SK-N-SH treated with all-trans-retinoic acid at 6 μM for 48 hours (cell line): ENCODE results near the gene RERE.

Experiments
- ATAC-seq: fragments of 200-7000 bp; cut with Tn5 transposase; 3 replicates; pipeline ENCODE4 v1.9.1; 2020; ENCODE audit warnings: mild to moderate bottlenecking, moderate library complexity
- ARNTL ChIP-seq: fragments of 450-650 bp; formaldehyde crosslinking; IDR thresholded peaks from 2 replicates; pipeline ENCODE4 v1.5.0; 2020; ENCODE audit warnings: low read depth, mild to moderate bottlenecking, moderate library complexity, borderline replicate concordance
- BACH2 ChIP-seq: fragments of 250-450 bp; sonication (Bioruptor Pico); IDR thresholded peaks from 2 replicates; pipeline ENCODE4 v1.9.0; 2021; ENCODE audit warnings: mild to moderate bottlenecking, borderline replicate concordance
- CREB5 ChIP-seq: fragments of 250-450 bp; sonication (Bioruptor Pico); IDR thresholded peaks from 2 replicates; pipeline ENCODE4 v1.5.1; 2020; ENCODE audit warnings: low read depth, mild to moderate bottlenecking, moderate library complexity
- CSDC2 ChIP-seq: fragments of 250-450 bp; sonication (Bioruptor Pico); IDR thresholded peaks from 2 replicates; pipeline ENCODE4 v1.5.0; 2020; ENCODE audit warnings: mild to moderate bottlenecking, moderate library complexity
- CSRNP3 ChIP-seq: fragments of 250-450 bp; sonication (Bioruptor Pico); IDR thresholded peaks from 2 replicates; pipeline ENCODE4 v1.5.1; 2021; ENCODE audit warnings: mild to moderate bottlenecking, moderate library complexity
- ESRRG ChIP-seq: fragments of 250-450 bp; sonication (Bioruptor Pico); IDR thresholded peaks from 2 replicates; pipeline ENCODE4 v1.6.1; 2021; ENCODE audit warnings: mild to moderate bottlenecking
- GLIS3 ChIP-seq: fragments of 250-450 bp; sonication (Bioruptor Pico); IDR thresholded peaks from 2 replicates; pipeline ENCODE4 v1.5.0; 2020; ENCODE audit warnings: mild to moderate bottlenecking, moderate library complexity
- ISL1 ChIP-seq: fragments of 250-450 bp; sonication (Bioruptor Pico); IDR thresholded peaks from 2 replicates; pipeline ENCODE4 v2.1.2; 2022; ENCODE audit warnings: mild to moderate bottlenecking, moderate library complexity
- OSR1 ChIP-seq: fragments of 250-450 bp; sonication (Bioruptor Pico); IDR thresholded peaks from 2 replicates; pipeline ENCODE4 v1.8.0; 2022; ENCODE audit warnings: moderate library complexity, mild to moderate bottlenecking, inconsistent platforms
- PATZ1 ChIP-seq: fragments of 250-450 bp; sonication (Bioruptor Pico); IDR thresholded peaks from 2 replicates; pipeline ENCODE4 v1.8.0; 2020; ENCODE audit warnings: mild to moderate bottlenecking, moderate library complexity, borderline replicate concordance
- POU6F1 ChIP-seq: fragments of 250-450 bp; sonication (Bioruptor Pico); IDR thresholded peaks from 2 replicates; pipeline ENCODE4 v1.8.0; 2021; ENCODE audit warnings: low read depth, mild to moderate bottlenecking, moderate library complexity, borderline replicate concordance
- PPARA ChIP-seq: fragments of 250-450 bp; sonication (Bioruptor Pico); IDR thresholded peaks from 2 replicates; pipeline ENCODE4 v1.5.0; 2020; ENCODE audit warnings: mild to moderate bottlenecking, borderline replicate concordance
- RARB ChIP-seq: fragments of 250-450 bp; sonication (Bioruptor Pico); IDR thresholded peaks from 2 replicates; pipeline ENCODE4 v1.8.0; 2021; ENCODE audit warnings: mild to moderate bottlenecking, moderate library complexity
- SNAI2 ChIP-seq: fragments of 250-450 bp; sonication (Bioruptor Pico); IDR thresholded peaks from 2 replicates; pipeline ENCODE4 v1.5.0; 2020; ENCODE audit warnings: mild to moderate bottlenecking, moderate library complexity
- TCF4 ChIP-seq: fragments of 250-450 bp; sonication (Bioruptor Pico); IDR thresholded peaks from 2 replicates; pipeline ENCODE4 v1.8.0; 2021; ENCODE audit warnings: mild to moderate bottlenecking, moderate library complexity, borderline replicate concordance
- TOX ChIP-seq: fragments of 250-450 bp; sonication (Bioruptor Pico); IDR thresholded peaks from 2 replicates; pipeline ENCODE4 v1.8.0; 2021; ENCODE audit warnings: mild to moderate bottlenecking, moderate library complexity, borderline replicate concordance
- ZC3H10 ChIP-seq: fragments of 250-450 bp; sonication (Bioruptor Pico); IDR thresholded peaks from 2 replicates; pipeline ENCODE4 v1.5.1; 2021; ENCODE audit warnings: mild to moderate bottlenecking, moderate library complexity
- ZFP3 ChIP-seq: fragments of 250-450 bp; sonication (Bioruptor Pico); IDR thresholded peaks from 2 replicates; pipeline ENCODE4 v1.5.0; 2020; ENCODE audit warnings: mild to moderate bottlenecking, moderate library complexity
- ZFP30 ChIP-seq: fragments of 450-650 bp; formaldehyde crosslinking; IDR thresholded peaks from 2 replicates; pipeline ENCODE4 v1.5.0; 2022; ENCODE audit warnings: mild to moderate bottlenecking, moderate library complexity
- ZNF565 ChIP-seq: fragments of 450-650 bp; formaldehyde crosslinking; conservative IDR thresholded peaks from 2 replicates; pipeline ENCODE4 v1.5.0; 2020; ENCODE audit warnings: low read depth, mild to moderate bottlenecking, moderate library complexity
- ZNF70 ChIP-seq: fragments of 450-650 bp; formaldehyde crosslinking; IDR thresholded peaks from 2 replicates; pipeline ENCODE4 v1.5.0; 2020; ENCODE audit warnings: mild to moderate bottlenecking, moderate library complexity
- ZNF8 ChIP-seq: fragments of 450-650 bp; formaldehyde crosslinking; IDR thresholded peaks from 2 replicates; pipeline ENCODE4 v1.5.0; 2020; ENCODE audit warnings: mild to moderate bottlenecking, moderate library complexity
- TF ChIP-seq, protein P1 (sequence below): fragments of 250-450 bp; sonication (Bioruptor Pico); IDR thresholded peaks from 2 replicates; pipeline ENCODE4 v1.5.0; 2020; ENCODE audit warnings: mild to moderate bottlenecking, moderate library complexity

The RERE gene

DNA sequence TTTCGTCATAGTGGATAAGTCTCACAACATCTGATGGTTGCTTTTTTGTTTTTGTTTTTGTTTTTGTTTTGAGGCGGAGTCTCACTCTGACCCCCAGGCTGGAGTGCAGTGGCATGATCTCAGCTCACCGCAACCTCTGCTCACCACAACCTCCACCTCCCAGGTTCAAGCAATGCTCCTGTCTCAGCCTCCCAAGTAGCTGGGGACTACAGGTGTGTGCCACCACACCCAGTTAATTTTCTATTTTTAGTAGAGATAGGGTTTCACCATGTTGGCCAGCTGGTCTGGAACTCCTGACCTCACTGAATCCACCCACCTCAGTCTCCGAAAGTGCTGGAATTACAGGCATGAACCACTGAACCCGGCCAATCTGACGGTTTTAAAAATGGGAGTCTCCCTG lies 109.2 kb downstream of the RERE start:
- no peak for ATAC-seq
- no peak for TF ChIP-seq ESRRG (CRISPR knock-in tag)
- no peak for TF ChIP-seq ZFP3
- TF ChIP-seq GLIS3 = no peak
- TF ChIP-seq ZFP30 (CRISPR knock-in tag) = no peak
- TF ChIP-seq ZNF565 (CRISPR knock-in tag) = no peak
- TF ChIP-seq SNAI2 (CRISPR knock-in tag) = no peak
- no peak for TF ChIP-seq CREB5 (CRISPR knock-in tag)
- TF ChIP-seq CSDC2 (CRISPR knock-in tag) = no peak
- TF ChIP-seq ISL1 (CRISPR knock-in tag) = no peak
- TF ChIP-seq TOX = no peak
- TF ChIP-seq, all 23 proteins: peak for 0

- no peak for TF ChIP-seq BACH2
- peak; percentile 87; the same call in 1 of the 2 replicates for TF ChIP-seq GLIS3
- TF ChIP-seq ZFP30 (CRISPR knock-in tag) = no peak
- TF ChIP-seq POU6F1 (CRISPR knock-in tag) = no peak
- no peak for TF ChIP-seq TOX
- TF ChIP-seq PATZ1 (CRISPR knock-in tag) = peak; percentile 80; the same call in 1 of the 2 replicates
- no peak for TF ChIP-seq ARNTL
- peak; percentile 92 for TF ChIP-seq SNAI2 (CRISPR knock-in tag)
- peak; percentile 67 for TF ChIP-seq ZC3H10 (CRISPR knock-in tag)
- 0 out of 2 replicates have a peak, but pooled peaks have one; percentile 10 for TF ChIP-seq ZNF8 (CRISPR knock-in tag)
- TF ChIP-seq OSR1 = no peak
- TF ChIP-seq CREB5 (CRISPR knock-in tag) = peak; percentile 70
- TF ChIP-seq CSRNP3 = peak; percentile 88
- TF ChIP-seq ZFP3 = peak; percentile 66; the same call in 1 of the 2 replicates
- TF ChIP-seq ZNF565 (CRISPR knock-in tag) = no peak
- peak; percentile 98 for TF ChIP-seq ISL1 (CRISPR knock-in tag)
- TF ChIP-seq PPARA (CRISPR knock-in tag) = no peak
- TF ChIP-seq ZNF70 (CRISPR knock-in tag) = 0 out of 2 replicates have a peak, but pooled peaks have one; percentile 8
- TF ChIP-seq ESRRG (CRISPR knock-in tag) = peak; percentile 76; the same call in 1 of the 2 replicates
- TF ChIP-seq RARB = 0 out of 2 replicates have a peak, but pooled peaks have one; percentile 18
- TF ChIP-seq, protein P1, sequence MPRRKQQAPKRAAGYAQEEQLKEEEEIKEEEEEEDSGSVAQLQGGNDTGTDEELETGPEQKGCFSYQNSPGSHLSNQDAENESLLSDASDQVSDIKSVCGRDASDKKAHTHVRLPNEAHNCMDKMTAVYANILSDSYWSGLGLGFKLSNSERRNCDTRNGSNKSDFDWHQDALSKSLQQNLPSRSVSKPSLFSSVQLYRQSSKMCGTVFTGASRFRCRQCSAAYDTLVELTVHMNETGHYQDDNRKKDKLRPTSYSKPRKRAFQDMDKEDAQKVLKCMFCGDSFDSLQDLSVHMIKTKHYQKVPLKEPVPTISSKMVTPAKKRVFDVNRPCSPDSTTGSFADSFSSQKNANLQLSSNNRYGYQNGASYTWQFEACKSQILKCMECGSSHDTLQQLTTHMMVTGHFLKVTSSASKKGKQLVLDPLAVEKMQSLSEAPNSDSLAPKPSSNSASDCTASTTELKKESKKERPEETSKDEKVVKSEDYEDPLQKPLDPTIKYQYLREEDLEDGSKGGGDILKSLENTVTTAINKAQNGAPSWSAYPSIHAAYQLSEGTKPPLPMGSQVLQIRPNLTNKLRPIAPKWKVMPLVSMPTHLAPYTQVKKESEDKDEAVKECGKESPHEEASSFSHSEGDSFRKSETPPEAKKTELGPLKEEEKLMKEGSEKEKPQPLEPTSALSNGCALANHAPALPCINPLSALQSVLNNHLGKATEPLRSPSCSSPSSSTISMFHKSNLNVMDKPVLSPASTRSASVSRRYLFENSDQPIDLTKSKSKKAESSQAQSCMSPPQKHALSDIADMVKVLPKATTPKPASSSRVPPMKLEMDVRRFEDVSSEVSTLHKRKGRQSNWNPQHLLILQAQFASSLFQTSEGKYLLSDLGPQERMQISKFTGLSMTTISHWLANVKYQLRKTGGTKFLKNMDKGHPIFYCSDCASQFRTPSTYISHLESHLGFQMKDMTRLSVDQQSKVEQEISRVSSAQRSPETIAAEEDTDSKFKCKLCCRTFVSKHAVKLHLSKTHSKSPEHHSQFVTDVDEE (CRISPR knock-in tag) = peak; percentile 98
- TF ChIP-seq TCF4 = peak; percentile 97
- TF ChIP-seq CSDC2 (CRISPR knock-in tag) = peak; percentile 80; the same call in 1 of the 2 replicates
- peak; percentile 63 for ATAC-seq
Observed at GRCh38 chr1:8706995-8707396, 110.4 kb downstream of the RERE start.
